Measurements from ENCODE around the gene BMP6.

BMP6 gene

GRCh38 chr6:7696061-7696460 lies 29.8 kb upstream of the BMP6 start:
- Histone ChIP-seq H3K4me1 (ENCODE audit: control insufficient read depth, insufficient read depth, low read length) (no peaks in the 10 kb centered on the region), H3K36me3 (ENCODE audit: control insufficient read depth, insufficient read depth, low read length) (no peaks in the 10 kb centered on the region), H3K27ac (ENCODE audit: low read depth, low read length) (no peak overlapping the region), H3K27me3 (ENCODE audit: control insufficient read depth, insufficient read depth, low read length) (no peaks in the 10 kb centered on the region), H3K4me3 (ENCODE audit: low read length) (no peak overlapping the region), H3K9ac (ENCODE audit: low read length) (no peak overlapping the region)

DNA sequence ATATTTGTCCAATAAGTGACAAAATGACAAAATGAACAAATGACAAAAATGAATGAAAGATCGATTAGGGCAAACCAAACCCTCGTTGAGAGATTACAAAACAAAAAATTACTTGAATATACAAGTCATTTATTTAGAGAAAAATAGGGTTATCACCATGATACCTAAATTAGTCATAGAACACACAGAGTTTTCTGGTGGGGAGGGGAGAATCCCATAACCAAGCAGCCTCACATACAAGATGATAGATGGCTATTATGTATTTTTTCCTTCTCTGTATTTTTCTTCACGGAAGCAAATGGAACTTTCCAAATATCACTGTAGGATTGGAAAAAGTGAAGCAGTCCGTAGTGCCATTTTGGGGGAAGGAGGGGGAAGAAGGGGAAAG lies 28.5 kb upstream of the BMP6 start:
- Histone ChIP-seq H3K27me3 (ENCODE audit: control insufficient read depth, insufficient read depth, low read length) (no peaks in the 10 kb centered on the region), H3K9ac (ENCODE audit: low read length) (no peak overlapping the region), H3K36me3 (ENCODE audit: control insufficient read depth, insufficient read depth, low read length) (no peaks in the 10 kb centered on the region), H3K27ac (ENCODE audit: low read depth, low read length) (no peak overlapping the region), H3K4me1 (ENCODE audit: control insufficient read depth, insufficient read depth, low read length) (no peaks in the 10 kb centered on the region), H3K4me3 (ENCODE audit: low read length) (no peak overlapping the region)

GRCh38 chr6:7697820-7698623 lies 27.9 kb upstream of the BMP6 start:
- no peaks in the 10 kb centered on the region for H3K4me1 ChIP-seq (ENCODE audit: control insufficient read depth, insufficient read depth, low read length)
- no peak overlapping the region for H3K4me3 ChIP-seq (ENCODE audit: low read length)
- no peak overlapping the region for H3K27ac ChIP-seq (ENCODE audit: low read depth, low read length)
- H3K27me3 ChIP-seq (ENCODE audit: control insufficient read depth, insufficient read depth, low read length): no peaks in the 10 kb centered on the region
- H3K36me3 ChIP-seq (ENCODE audit: control insufficient read depth, insufficient read depth, low read length): no peaks in the 10 kb centered on the region
- no peak overlapping the region for H3K9ac ChIP-seq (ENCODE audit: low read length)

DNA sequence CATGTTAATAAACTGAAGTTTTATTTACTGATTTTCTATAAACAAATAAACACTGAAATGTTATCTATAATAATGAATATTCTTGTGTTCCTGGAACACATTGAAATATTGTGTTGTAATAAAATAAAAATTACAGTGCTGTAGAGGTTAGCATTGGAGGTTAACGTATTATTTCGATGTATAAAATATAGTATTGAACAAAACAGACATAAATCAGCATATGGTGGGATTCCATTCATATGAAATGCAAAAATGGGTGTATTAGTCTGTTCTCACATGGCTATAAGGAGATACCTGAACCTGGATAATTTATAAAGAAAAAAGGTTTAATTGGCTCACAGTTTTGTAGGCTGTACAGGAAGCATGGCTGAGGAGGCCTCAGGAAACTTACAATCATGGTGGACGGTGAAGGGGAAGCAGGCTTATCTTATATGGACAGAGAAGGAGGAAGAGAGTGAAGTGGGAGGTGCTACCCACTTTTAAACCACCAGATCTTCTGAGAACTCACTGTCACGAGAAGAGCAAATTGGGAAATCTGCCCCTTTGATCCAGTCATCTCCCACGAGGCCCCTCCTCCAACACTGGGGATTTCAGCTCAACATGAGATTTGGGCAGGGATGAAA lies 24.6 kb upstream of the BMP6 start:
- no peak overlapping the region for H3K4me3 ChIP-seq (ENCODE audit: low read length)
- no peaks in the 10 kb centered on the region for H3K36me3 ChIP-seq (ENCODE audit: control insufficient read depth, insufficient read depth, low read length)

DNA sequence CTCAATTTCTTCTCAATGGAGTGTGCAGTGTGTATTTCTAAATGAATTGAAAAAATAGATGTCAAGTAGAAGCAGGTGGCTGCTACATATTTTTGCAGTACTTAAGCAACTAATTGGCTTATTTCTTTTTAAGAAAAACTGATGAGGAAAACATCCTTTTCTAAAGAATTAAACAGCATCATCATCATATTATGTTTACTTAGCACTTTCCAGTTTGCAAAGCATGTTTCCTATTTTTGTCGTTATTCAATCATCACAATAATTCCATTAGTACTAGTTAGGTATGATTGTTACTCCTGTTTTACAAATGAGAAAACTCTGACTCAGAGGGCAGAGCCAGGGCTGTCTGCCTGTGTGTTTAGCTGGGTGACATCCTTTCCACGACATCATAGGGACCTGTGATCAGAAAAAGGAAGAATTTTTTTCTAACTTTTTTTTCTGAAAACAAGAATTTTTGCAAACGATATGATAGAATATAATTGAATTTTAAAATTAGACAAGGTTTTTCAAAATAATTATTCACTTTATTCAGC lies 22.7 kb upstream of the BMP6 start:
- Histone ChIP-seq H3K4me3 (ENCODE audit: low read length) (no peak overlapping the region), H3K9ac (ENCODE audit: low read length) (no peak overlapping the region), H3K4me1 (ENCODE audit: control insufficient read depth, insufficient read depth, low read length) (no peaks in the 10 kb centered on the region), H3K36me3 (ENCODE audit: control insufficient read depth, insufficient read depth, low read length) (no peaks in the 10 kb centered on the region), H3K27ac (ENCODE audit: low read depth, low read length) (no peak overlapping the region), H3K27me3 (ENCODE audit: control insufficient read depth, insufficient read depth, low read length) (no peaks in the 10 kb centered on the region)

More for the DNA sequence above, 24.6 kb upstream of the BMP6 start:
- Histone ChIP-seq H3K27me3 (ENCODE audit: control insufficient read depth, insufficient read depth, low read length) (no peaks in the 10 kb centered on the region), H3K9ac (ENCODE audit: low read length) (no peak overlapping the region), H3K27ac (ENCODE audit: low read depth, low read length) (no peak overlapping the region), H3K4me1 (ENCODE audit: control insufficient read depth, insufficient read depth, low read length) (no peaks in the 10 kb centered on the region)

DNA sequence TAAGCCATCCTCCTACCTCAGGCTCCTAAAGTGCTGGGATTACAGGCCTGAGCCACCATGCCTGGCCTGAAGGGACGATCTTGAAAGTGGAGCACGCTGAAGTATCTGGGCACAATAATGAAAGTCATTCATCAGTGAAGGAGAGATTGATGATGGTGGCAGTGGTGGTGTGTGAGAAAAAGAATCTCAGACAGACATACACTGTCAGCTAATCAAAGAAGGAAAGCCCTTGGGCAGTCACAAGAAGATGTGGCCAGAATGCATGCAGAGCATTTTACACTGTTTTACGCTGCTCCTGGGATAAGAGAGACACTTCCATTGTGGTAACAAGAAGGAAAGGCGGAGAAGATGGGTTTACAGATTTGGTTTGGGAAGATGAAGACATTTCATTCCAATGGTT lies 20.4 kb upstream of the BMP6 start:
- Histone ChIP-seq H3K9ac (ENCODE audit: low read length) (no peak overlapping the region), H3K36me3 (ENCODE audit: control insufficient read depth, insufficient read depth, low read length) (no peaks in the 10 kb centered on the region), H3K27me3 (ENCODE audit: control insufficient read depth, insufficient read depth, low read length) (no peaks in the 10 kb centered on the region), H3K27ac (ENCODE audit: low read depth, low read length) (no peak overlapping the region), H3K4me3 (ENCODE audit: low read length) (no peak overlapping the region), H3K4me1 (ENCODE audit: control insufficient read depth, insufficient read depth, low read length) (no peaks in the 10 kb centered on the region)

DNA sequence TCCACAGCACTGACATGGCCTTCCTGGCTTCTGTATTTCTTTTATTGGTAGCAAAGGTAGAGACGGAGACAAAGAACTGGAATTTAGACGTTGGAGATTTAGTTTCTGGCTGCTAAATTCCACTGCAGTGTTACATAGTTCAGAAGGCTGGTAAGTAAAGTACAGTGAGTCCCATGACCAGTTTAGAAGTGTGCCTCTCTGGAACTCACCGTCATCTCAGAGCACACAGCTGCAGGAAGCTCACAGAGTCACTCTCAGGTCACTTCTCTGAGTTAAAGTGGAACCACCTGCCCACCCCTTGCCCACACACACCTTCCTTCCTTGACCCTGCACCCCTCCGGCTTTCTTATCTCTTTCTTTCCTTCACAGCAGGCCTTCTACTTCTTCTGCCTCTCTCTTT lies 19.6 kb upstream of the BMP6 start:
- Histone ChIP-seq H3K9ac (ENCODE audit: low read length) (no peak overlapping the region), H3K4me3 (ENCODE audit: low read length) (no peak overlapping the region), H3K36me3 (ENCODE audit: control insufficient read depth, insufficient read depth, low read length) (no peaks in the 10 kb centered on the region), H3K27ac (ENCODE audit: low read depth, low read length) (no peak overlapping the region), H3K4me1 (ENCODE audit: control insufficient read depth, insufficient read depth, low read length) (no peaks in the 10 kb centered on the region), H3K27me3 (ENCODE audit: control insufficient read depth, insufficient read depth, low read length) (no peaks in the 10 kb centered on the region)

DNA sequence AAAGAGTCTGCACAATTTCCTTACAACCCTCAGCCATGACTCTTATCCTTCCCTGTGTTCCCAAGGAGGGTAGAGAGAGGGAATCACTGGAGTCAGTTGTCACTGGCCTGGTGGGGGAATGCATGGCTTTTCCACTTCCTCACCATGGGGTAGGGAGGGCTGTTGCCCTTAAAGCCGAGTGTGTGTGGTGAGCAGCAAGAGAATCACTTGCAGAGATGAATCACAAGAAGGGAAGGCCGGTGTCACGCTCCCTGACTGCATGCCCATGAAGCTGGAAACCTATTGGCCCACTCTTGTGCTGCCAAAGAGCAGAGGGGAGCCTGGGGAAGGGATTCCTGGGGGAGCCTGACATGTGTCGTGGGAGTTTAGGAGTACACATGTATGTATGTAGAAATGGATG lies 18.1 kb upstream of the BMP6 start:
- no peaks in the 10 kb centered on the region for H3K36me3 ChIP-seq (ENCODE audit: control insufficient read depth, insufficient read depth, low read length)
- H3K27ac ChIP-seq (ENCODE audit: low read depth, low read length): no peak overlapping the region
- no peak overlapping the region for H3K9ac ChIP-seq (ENCODE audit: low read length)

DNA sequence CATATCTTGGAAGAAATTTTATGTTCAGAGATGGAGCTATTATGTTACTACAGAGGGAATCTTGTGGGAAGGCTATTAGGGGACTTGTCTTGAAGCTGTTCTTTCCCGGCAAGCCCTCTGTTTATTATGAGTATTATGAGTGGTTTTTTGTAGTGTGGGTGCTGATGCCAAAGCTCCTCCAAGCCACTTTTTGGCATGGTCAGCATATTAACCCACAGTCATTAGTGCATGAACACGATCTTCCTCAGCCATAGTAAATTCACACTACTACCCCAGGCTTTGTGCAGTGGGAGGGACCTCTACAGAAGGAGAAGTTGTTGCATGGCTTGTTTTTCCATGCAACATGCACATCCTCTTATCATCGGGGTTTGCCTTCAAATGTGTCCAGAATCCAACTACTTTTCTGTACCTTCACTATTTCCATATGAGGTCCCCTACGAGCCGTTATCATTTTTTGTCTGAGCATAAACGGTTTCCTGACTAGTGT lies 6.5 kb upstream of the BMP6 start:
- no peaks in the 10 kb centered on the region for H3K4me1 ChIP-seq (ENCODE audit: control insufficient read depth, insufficient read depth, low read length)
- H3K9ac ChIP-seq (ENCODE audit: low read length): no peak overlapping the region
- H3K36me3 ChIP-seq (ENCODE audit: control insufficient read depth, insufficient read depth, low read length): no peaks in the 10 kb centered on the region
- no peak overlapping the region for H3K27ac ChIP-seq (ENCODE audit: low read depth, low read length)
- no peaks in the 10 kb centered on the region for H3K27me3 ChIP-seq (ENCODE audit: control insufficient read depth, insufficient read depth, low read length)
- H3K4me3 ChIP-seq (ENCODE audit: low read length): no peak overlapping the region

More for the DNA sequence above, 18.1 kb upstream of the BMP6 start:
- Histone ChIP-seq H3K4me1 (ENCODE audit: control insufficient read depth, insufficient read depth, low read length) (no peaks in the 10 kb centered on the region), H3K4me3 (ENCODE audit: low read length) (no peak overlapping the region), H3K27me3 (ENCODE audit: control insufficient read depth, insufficient read depth, low read length) (no peaks in the 10 kb centered on the region)

DNA sequence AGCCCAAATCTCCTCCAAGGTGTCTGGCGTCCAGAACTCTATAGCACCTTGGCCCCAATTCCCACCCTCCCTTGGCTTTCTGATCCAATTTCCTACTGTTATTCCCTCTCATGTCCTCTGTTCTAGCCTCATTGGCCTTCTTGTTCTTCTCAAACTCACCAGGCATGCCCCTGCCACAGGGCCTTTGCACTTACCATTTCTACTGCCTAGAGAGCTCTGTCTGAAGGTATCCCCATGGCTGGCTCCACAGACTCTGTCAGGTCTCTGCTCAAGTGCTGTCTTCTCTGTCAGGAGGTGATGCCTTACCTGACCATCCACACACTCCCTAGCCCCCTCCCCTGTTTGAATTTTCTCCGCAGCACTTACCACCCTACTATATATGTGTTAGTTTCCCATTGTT lies 5.6 kb upstream of the BMP6 start:
- Histone ChIP-seq H3K9ac (ENCODE audit: low read length) (no peak overlapping the region), H3K27me3 (ENCODE audit: control insufficient read depth, insufficient read depth, low read length) (peaks cover under 1% of the 10 kb centered on the region)

GRCh38 chr6:7721649-7722048 lies 4.2 kb upstream of the BMP6 start:
- H3K9ac ChIP-seq (ENCODE audit: low read length): no peak overlapping the region
- H3K27me3 ChIP-seq (ENCODE audit: control insufficient read depth, insufficient read depth, low read length): peaks cover 5% of the 10 kb centered on the region
- no peaks in the 10 kb centered on the region for H3K36me3 ChIP-seq (ENCODE audit: control insufficient read depth, insufficient read depth, low read length)
- H3K4me1 ChIP-seq (ENCODE audit: control insufficient read depth, insufficient read depth, low read length): peaks cover 2% of the 10 kb centered on the region
- no peak overlapping the region for H3K27ac ChIP-seq (ENCODE audit: low read depth, low read length)
- no peak overlapping the region for H3K4me3 ChIP-seq (ENCODE audit: low read length)

More for the DNA sequence above, 5.6 kb upstream of the BMP6 start:
- Histone ChIP-seq H3K4me1 (ENCODE audit: control insufficient read depth, insufficient read depth, low read length) (no peaks in the 10 kb centered on the region), H3K4me3 (ENCODE audit: low read length) (no peak overlapping the region), H3K27ac (ENCODE audit: low read depth, low read length) (no peak overlapping the region), H3K36me3 (ENCODE audit: control insufficient read depth, insufficient read depth, low read length) (no peaks in the 10 kb centered on the region)

- Histone ChIP-seq H3K4me3 (ENCODE audit: low read length) (no peak overlapping the region), H3K27me3 (ENCODE audit: control insufficient read depth, insufficient read depth, low read length) (peaks cover 12% of the 10 kb centered on the region)
Observed at GRCh38 chr6:7723041-7723447, 2.9 kb upstream of the BMP6 start.

More at GRCh38 chr6:7723041-7723447, 2.9 kb upstream of the BMP6 start:
- Histone ChIP-seq H3K27ac (ENCODE audit: low read depth, low read length) (no peak overlapping the region), H3K9ac (ENCODE audit: low read length) (no peak overlapping the region), H3K4me1 (ENCODE audit: control insufficient read depth, insufficient read depth, low read length) (peaks cover 4% of the 10 kb centered on the region), H3K36me3 (ENCODE audit: control insufficient read depth, insufficient read depth, low read length) (no peaks in the 10 kb centered on the region)

All from rectal smooth muscle tissue (tissue), 1 donor.